ENCODE data around the gene REC8. TPM values are rescaled to one million over a fixed set of nuclear protein-coding genes. Genes with fewer than 3 reads are reported as not detected.

Gene REC8
- total RNA-seq, 2 donors from 2014 or later, result 7.8 to 8.9 TPM

GRCh38 chr14:24228902-24229301 is 57.0 kb downstream of the REC8 start:
- peaks cover 21% of the 10 kb centered on the region for H3K4me1 ChIP-seq
- DNase-seq (no peak), ATAC-seq (no peak)
- intact Hi-C loops (cut with DNase I), result no loop called here
- WGBS, 2 donors, result 0 to 23% methylated on average over 1 of the region's 1 CpG
- no peaks in the 10 kb centered on the region for H3K36me3 ChIP-seq (replicated peaks in 1 of 2; ENCODE audit: insufficient read depth in 1 of 2, low read depth in 2 of 2)
- no peak overlapping the region for H3K27ac ChIP-seq
- no peaks in the 10 kb centered on the region for H3K27me3 ChIP-seq
- TF ChIP-seq POLR2A (IDR thresholded peaks at IDR 0.05) (no peak), CTCF (IDR thresholded peaks at IDR 0.05) (no peak)
- no peak overlapping the region for H3K4me3 ChIP-seq
- no peaks in the 10 kb centered on the region for H3K9me3 ChIP-seq

Small RNAs within 50 kb of the gene (microRNA-seq; reads per million reads assigned to microRNA genes)
- 0 to 0.47 reads per million in 2 donors for gene MIR7703 (ENCODE audit: borderline number of aligned reads in 2 of 2, borderline replicate concordance in 2 of 2)

Small RNAs within 50 kb of the gene (small RNA-seq; reads per million reads assigned to genes)
- not detected for gene AL136295.4
- not detected for gene CHMP4A
- not detected for gene IPO4
- gene IRF9, result not detected
- 0.70 reads per million, percentile 15 among the genes with 10 or more reads in this experiment for gene MDP1
- 5.0 reads per million, percentile 87 among the genes with 10 or more reads in this experiment for gene RNA5SP383

Other genes starting within 250 kb of the REC8 start
- gene DHRS4, start 218.3 kb upstream of the REC8 start, total RNA-seq, result 10 to 100 TPM; 18.4 to 45.5 TPM
- 10 to 100 TPM; 10.6 to 16.5 TPM for gene DHRS4L2, start 183.2 kb upstream of the REC8 start, total RNA-seq
- under 1 TPM; 0.78 to 0.99 TPM for gene CARMIL3, start 120.1 kb upstream of the REC8 start, total RNA-seq
- gene CPNE6, start 100.5 kb upstream of the REC8 start, total RNA-seq, result not detected
- 10 to 100 TPM; 20.4 to 29.8 TPM for gene PCK2, start 77.8 kb upstream of the REC8 start, total RNA-seq
- gene DCAF11, start 57.3 kb upstream of the REC8 start, total RNA-seq, result 100 to 1,000 TPM in 1 of 2 donors, 10 to 100 TPM in 1; 77.1 to 128 TPM
- 1 to 10 TPM; 2.1 to 2.6 TPM for gene NRL, start 57.1 kb upstream of the REC8 start, total RNA-seq
- gene FITM1, start 41.4 kb upstream of the REC8 start, total RNA-seq, result 10 to 100 TPM in 1 of 2 donors, 1 to 10 TPM in 1; 6.3 to 12.2 TPM
- gene PSME1, start 35.9 kb upstream of the REC8 start, total RNA-seq, result 10 to 100 TPM; 78.4 to 93.7 TPM
- 10 to 100 TPM in 1 of 2 donors, 1 to 10 TPM in 1; 9.9 to 21.1 TPM for gene EMC9, start 30.5 kb upstream of the REC8 start, total RNA-seq
- gene PSME2, start 25.5 kb upstream of the REC8 start, total RNA-seq, result 10 to 100 TPM; 29.3 to 30.4 TPM
- gene RNF31, start 24.6 kb upstream of the REC8 start, total RNA-seq, result 10 to 100 TPM; 38.1 to 83.1 TPM
- 10 to 100 TPM; 12.5 to 21.5 TPM for gene IRF9, start 10.8 kb upstream of the REC8 start, total RNA-seq
- gene IPO4, start 16.7 kb downstream of the REC8 start, total RNA-seq, result 10 to 100 TPM; 30.4 to 73.5 TPM
- 10 to 100 TPM; 57.9 to 59.7 TPM for gene TM9SF1, start 23.4 kb downstream of the REC8 start, total RNA-seq
- gene TSSK4, start 33.6 kb downstream of the REC8 start, total RNA-seq, result under 1 TPM in 1 of 2 donors, not detected in 1; 0.26 TPM
- gene CHMP4A, start 41.4 kb downstream of the REC8 start, total RNA-seq, result 10 to 100 TPM; 28.5 to 32.0 TPM
- gene MDP1, start 44.0 kb downstream of the REC8 start, total RNA-seq, result 10 to 100 TPM in 1 of 2 donors, 1 to 10 TPM in 1; 2.0 to 18.9 TPM
- gene NEDD8, start 60.3 kb downstream of the REC8 start, total RNA-seq, result 10 to 100 TPM; 28.7 to 77.6 TPM
- 10 to 100 TPM; 30.9 to 41.9 TPM for gene GMPR2, start 60.8 kb downstream of the REC8 start, total RNA-seq
- gene TINF2, start 70.5 kb downstream of the REC8 start, total RNA-seq, result 10 to 100 TPM; 28.3 to 35.3 TPM
- 10 to 100 TPM in 1 of 2 donors, 1 to 10 TPM in 1; 2.9 to 13.8 TPM for gene TGM1, start 91.1 kb downstream of the REC8 start, total RNA-seq
- 10 to 100 TPM; 18.4 to 90.0 TPM for gene RABGGTA, start 99.5 kb downstream of the REC8 start, total RNA-seq
- 10 to 100 TPM; 18.8 to 31.4 TPM for gene DHRS1, start 127.7 kb downstream of the REC8 start, total RNA-seq
- 10 to 100 TPM; 10.6 to 12.2 TPM for gene NOP9, start 127.8 kb downstream of the REC8 start, total RNA-seq
- 10 to 100 TPM; 19.1 to 34.0 TPM for gene CIDEB, start 135.9 kb downstream of the REC8 start, total RNA-seq
- gene LTB4R2, start 138.1 kb downstream of the REC8 start, total RNA-seq, result 10 to 100 TPM; 10.9 to 31.3 TPM
- 1 to 10 TPM; 3.6 to 9.1 TPM for gene LTB4R, start 139.4 kb downstream of the REC8 start, total RNA-seq
- gene ADCY4, start 163.0 kb downstream of the REC8 start, total RNA-seq, result 10 to 100 TPM; 10.6 to 14.8 TPM
- 1 to 10 TPM; 6.0 to 9.9 TPM for gene RIPK3, start 167.9 kb downstream of the REC8 start, total RNA-seq
- 10 to 100 TPM; 11.9 to 19.8 TPM for gene NFATC4, start 196.1 kb downstream of the REC8 start, total RNA-seq
- 1 to 10 TPM; 7.3 to 7.5 TPM for gene NYNRIN, start 226.9 kb downstream of the REC8 start, total RNA-seq